Choroid plexus epithelial cell (primary cell): ENCODE measurements around the gene RPL10A.

Experiments used
- DNase-seq: peaks from one replicate; pipeline ENCODE4 v3.0.0-alpha.2; 2010; ENCODE audit warnings: low read depth
- H3K4me3 ChIP-seq: 2 replicates; pipeline ENCODE4 v1.5.1; 2011; ENCODE audit warnings: low read depth, mild to moderate bottlenecking, control low read depth, low read length, moderate library complexity
- TF ChIP-seq, protein P1 (sequence below): conservative IDR thresholded peaks from 2 replicates; pipeline ENCODE4 v1.5.1; 2011; ENCODE audit warnings: low read depth, mild to moderate bottlenecking, control low read depth, inconsistent platforms, low read length, moderate library complexity

RPL10A gene

DNA sequence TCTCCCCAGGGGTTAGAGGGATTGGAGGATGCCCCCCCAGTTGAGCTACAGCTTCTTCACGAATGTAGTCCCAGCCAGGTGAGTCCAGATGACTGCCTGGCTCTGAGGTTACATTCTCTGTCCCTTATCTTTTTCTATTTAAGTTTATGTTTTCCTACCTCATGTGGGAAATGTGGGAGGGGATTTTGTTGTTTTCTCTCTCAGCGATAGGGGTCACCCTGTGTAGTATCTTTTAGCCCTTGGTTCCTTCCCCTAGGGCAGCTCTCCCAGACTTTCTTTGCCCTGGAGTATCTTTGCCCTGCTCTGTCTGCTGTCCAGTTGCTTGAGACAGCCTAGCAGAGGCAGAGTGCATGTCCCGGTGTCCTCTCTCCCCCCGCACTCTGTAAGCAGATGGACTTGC lies 10.3 kb upstream of the RPL10A start:
- no peak overlapping the region for H3K4me3 ChIP-seq
- TF ChIP-seq, protein P1, sequence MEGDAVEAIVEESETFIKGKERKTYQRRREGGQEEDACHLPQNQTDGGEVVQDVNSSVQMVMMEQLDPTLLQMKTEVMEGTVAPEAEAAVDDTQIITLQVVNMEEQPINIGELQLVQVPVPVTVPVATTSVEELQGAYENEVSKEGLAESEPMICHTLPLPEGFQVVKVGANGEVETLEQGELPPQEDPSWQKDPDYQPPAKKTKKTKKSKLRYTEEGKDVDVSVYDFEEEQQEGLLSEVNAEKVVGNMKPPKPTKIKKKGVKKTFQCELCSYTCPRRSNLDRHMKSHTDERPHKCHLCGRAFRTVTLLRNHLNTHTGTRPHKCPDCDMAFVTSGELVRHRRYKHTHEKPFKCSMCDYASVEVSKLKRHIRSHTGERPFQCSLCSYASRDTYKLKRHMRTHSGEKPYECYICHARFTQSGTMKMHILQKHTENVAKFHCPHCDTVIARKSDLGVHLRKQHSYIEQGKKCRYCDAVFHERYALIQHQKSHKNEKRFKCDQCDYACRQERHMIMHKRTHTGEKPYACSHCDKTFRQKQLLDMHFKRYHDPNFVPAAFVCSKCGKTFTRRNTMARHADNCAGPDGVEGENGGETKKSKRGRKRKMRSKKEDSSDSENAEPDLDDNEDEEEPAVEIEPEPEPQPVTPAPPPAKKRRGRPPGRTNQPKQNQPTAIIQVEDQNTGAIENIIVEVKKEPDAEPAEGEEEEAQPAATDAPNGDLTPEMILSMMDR: no peak
- no peak for DNase-seq

DNA sequence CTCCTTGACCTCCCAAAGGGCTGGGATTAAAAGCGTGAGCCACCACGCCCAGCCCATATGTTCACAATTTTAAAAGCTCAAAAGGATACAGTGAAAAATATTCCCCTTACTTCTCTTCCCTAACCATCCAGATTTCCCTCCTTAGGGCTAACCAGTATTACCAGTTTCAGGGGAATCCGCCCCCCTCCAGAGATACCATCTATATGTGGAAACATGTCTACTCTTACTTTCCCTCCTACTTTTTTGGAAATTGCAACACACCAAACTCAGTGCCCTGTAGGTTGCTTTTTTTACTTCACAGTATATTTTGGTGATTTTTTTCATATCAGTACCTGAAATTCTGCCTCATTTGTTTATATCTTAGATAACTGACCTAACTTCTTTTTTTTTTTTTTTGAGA lies 6.9 kb upstream of the RPL10A start:
- TF ChIP-seq, protein P1: no peak
- no peak overlapping the region for H3K4me3 ChIP-seq
- DNase-seq: no peak

DNA sequence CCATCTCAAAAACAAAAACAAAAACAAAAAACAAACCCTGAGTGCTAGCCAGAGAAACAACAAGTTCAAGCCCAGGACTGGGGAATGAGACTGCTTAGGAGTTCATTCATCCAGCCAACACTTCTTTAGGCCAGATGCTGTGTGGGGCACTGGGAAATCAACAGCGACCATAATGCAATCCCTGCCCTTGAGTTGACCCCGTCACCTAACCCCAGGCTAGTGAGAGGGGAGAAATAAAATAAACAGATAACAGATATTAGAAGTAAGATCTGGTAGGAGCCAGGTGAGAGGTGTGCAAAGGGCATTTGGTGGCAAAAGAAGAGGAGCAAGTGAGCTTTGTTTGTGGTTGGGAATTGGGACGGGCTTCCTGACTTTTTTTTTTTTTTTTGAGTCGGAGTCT lies 4.9 kb upstream of the RPL10A start:
- TF ChIP-seq, protein P1: no peak
- no peak overlapping the region for H3K4me3 ChIP-seq
- no peak for DNase-seq

DNA sequence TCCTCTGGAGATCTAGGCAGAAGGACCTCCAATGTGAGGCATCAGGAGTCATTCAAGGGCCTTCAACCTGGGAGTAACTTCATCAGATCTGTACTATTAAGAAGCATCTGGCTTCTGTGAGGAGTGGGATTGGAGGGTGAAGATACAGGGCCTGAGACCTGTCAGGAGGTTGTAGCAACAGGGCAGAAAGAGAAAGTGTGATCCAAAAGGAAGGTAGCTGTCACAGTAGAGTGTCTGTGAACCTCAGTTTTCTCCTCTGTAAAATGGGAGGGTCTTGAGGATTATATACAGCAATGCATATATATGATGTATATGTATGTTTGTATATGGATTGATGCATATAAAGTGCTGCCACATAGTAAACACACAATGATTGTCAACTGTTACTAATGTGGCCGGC lies 2.6 kb upstream of the RPL10A start:
- DNase-seq: no peak
- TF ChIP-seq, protein P1: no peak
- H3K4me3 ChIP-seq: no peak overlapping the region

DNA sequence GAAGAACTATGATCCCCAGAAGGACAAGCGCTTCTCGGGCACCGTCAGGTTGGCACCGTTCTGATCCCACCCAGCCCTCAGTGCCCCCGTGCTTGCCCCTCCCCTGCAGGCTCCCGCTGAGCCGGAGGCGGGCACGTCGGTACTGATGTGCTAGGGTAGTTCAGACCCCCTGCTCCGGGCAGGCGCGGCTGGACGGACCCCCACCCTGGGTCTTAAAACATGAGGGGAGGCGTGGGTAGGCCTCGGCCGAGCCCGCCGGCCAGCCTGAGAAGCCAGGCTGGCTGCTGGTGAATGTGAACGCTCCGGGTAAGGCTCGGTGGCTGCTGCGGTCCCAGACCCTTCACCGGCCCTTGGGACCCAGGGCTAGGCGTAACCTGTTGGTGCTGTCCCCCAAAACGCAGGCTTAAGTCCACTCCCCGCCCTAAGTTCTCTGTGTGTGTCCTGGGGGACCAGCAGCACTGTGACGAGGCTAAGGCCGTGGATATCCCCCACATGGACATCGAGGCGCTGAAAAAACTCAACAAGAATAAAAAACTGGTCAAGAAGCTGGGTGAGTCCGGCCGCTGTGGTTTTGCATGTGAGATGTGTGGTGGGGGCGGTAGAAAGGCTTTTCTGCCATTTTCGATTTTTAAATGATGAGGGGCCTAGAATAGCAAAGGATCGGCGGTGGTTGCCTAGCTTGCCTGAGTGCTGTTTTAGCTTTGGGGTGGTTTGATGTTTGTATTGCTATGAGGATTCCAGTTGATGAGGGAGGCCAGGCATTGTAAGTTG lies 964 bp downstream of the RPL10A start:
- TF ChIP-seq, protein P1: no peak
- no peak for DNase-seq
- H3K4me3 ChIP-seq: peak overlapping the region; percentile 99

DNA sequence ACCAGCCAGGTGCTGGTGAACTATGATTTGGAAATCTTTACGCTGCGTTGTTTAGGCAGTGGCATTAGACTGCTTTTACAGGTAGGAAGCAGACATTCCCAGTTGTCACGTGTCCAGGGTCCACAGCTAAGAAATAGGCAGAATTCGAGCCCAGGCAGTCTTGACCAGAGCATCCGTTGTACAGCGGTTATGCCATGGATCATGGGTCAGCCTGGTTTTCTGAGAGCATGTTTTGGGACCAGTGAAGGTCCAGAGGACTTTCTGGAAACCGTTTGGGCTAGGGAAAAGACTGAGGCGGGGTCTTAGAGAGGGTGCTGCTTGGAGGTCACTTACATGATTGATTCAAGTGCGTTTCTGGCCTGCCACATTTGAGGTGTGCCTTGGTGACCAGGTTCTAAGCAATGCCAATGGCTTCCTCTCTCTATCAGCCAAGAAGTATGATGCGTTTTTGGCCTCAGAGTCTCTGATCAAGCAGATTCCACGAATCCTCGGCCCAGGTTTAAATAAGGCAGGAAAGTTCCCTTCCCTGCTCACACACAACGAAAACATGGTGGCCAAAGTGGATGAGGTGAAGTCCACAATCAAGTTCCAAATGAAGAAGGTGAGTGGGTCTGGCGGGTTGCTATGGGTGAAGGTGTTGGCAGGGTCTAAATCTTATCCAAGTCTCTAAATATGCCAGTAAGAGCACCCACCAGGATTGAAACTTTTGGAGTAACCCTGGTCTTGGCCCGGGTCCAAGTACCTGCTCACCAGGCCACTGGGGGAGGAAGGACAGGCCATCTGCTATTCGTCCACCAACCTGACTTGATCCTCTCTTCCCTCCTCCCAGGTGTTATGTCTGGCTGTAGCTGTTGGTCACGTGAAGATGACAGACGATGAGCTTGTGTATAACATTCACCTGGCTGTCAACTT lies 1.8 kb downstream of the RPL10A start:
- H3K4me3 ChIP-seq: peak overlapping the region; percentile 99
- TF ChIP-seq, protein P1: no peak
- DNase-seq: no peak
